KBM-7 (cell line): ENCODE data around the gene DOK6.
"Not testable (repeated sequence)": the region's sequence is repeated elsewhere in the genome, so short reads cannot be mapped to it uniquely, and the experiment has no call there.

Experiments
- DNase-seq: peaks from one replicate; pipeline ENCODE4 v3.0.0-alpha.2; 2015
- in situ Hi-C: fragments of 300-500 bp; cut with MboI; formaldehyde crosslinking; loops from 2 replicates; pipeline ENCODE4 v1.14.3; 2020; ENCODE audit warnings: low sequenced_read_pairs, low pct_unique_long_range_greater_than_20kb, mixed read lengths

DOK6 gene

DNA sequence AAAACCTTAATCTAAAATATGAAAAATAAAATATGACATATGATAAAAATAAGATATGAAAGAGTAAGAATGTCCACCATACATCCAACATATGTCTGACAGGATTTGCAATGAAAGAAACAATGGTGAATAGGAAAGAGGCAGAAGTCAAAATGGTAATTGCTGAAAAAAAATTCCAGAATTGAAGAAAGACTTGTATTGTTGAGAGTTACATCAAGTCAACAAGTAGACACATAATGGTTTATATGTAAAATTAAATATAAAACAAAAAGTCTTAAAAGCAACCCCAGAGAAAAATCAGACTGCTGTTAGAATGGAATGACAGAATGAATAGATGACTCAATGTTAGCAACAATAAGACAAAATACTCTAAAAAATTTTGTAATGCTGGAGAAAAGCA lies 255.1 kb downstream of the DOK6 start:
- in situ Hi-C loops = no loop called here
- no peak for DNase-seq

DNA sequence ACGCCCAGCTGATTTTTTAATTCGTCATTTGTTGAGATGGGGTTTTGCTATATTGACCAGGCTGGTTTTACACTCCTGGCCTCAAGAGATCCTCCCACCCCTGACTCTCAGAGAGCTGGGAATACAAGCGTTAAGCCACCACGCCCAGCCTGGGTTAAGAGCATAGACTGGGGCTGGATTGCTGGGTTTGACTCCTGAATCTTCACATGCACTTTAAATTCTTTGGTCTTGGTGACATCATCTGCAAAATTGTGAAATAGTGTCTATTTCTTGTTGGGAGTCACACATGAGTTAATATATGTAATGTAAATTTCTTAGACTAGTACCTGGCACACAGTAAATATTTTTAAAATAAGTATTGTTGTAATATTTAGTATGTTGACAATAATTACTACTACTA lies 257.4 kb downstream of the DOK6 start:
- no peak for DNase-seq
- in situ Hi-C loops = no loop called here

DNA sequence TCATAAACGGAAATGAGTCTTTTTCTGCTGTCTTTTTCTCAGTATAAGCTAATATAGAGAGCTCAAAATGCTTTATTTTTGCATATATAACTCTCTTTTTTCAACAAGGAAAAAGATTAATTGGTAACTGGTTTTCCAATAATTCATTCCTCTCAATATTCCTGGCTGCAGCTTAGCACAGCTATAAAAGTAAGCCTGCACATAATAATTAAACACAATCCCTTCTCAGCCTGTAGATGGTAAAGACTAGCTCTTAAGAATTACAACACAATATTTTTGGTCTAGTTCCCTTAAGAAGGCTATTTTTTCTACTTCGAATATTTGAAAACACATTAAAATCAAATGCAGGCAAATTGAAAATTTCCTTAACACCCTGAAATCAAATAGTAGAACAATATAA lies 258.0 kb downstream of the DOK6 start:
- in situ Hi-C loops = no loop called here
- DNase-seq = no peak

DNA sequence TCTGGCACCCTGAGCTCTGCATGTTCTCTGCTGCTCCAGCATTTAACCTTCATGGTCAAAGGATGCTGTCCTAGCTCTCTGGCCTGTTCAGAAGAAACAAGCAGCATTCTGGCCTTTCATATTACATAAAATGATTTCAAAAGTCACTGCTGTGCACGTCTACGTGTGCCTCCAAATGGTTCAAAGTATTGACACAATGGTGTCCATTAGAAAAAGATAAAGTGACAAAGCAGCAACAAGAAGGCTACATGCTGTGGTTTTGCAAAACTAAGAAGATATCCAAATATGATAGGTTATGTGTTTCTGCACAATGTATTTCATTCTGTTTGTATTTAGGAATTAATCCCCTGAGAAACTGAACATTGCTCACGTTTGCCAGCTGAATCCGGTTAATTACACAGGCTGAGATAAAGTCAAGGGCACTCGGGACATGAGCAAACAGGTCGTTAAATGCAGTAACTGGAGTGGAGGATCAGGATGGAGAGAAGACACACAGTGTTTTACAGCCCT lies 258.5 kb downstream of the DOK6 start:
- in situ Hi-C loops = no loop called here
- DNase-seq = no peak

GRCh38 chr18:69662090-69662489 lies 261.4 kb downstream of the DOK6 start:
- DNase-seq, in situ Hi-C loops: not testable (repeated sequence)

GRCh38 chr18:69664399-69664798 lies 263.7 kb downstream of the DOK6 start:
- no peak for DNase-seq
- in situ Hi-C loops = no loop called here

DNA sequence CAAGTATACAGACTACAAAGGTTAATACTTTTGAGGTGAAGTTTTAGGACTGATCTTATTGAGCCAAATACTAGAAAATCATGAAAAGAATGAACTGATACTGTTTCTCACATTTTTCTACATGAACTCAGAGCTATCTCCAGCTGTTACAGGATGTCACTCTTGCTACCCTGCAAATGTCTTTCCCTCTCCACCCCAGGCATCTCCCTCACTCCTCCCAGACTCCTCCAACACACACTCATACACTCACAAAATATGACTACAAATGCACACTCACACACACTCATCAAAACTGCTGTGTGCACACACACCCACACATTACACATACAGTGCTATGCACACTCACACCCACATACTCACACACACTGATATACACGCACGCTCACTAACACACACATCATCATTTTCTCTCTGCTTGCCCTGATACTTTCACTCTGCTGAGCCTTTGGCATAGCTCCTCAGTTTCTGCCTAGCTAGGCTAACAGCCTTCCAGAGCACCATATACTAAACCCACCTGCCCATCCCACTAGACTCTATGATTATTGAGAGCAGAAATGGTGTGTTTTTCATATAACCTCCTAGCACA lies 273.7 kb downstream of the DOK6 start:
- no peak for DNase-seq
- in situ Hi-C loops = no loop called here

DNA sequence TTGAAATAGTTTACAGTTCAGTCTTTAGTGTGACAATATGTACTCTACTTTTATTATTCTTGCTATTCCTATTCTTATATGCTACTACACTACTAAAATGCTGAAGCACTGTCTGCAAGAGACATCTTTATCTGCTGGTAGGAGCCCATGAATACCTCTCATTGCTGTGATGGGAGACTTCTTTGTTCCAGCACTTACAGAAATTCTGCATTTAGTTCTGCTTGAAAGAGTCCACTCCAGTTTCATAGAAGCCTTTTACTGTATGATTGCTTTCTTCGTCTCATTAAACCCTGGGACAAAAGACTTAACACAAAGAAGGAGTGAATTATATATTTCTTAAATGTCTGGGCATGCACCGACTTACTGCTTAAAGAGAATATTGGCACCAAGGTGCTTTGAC lies 274.3 kb downstream of the DOK6 start:
- no peak for DNase-seq
- in situ Hi-C loops = no loop called here

DNA sequence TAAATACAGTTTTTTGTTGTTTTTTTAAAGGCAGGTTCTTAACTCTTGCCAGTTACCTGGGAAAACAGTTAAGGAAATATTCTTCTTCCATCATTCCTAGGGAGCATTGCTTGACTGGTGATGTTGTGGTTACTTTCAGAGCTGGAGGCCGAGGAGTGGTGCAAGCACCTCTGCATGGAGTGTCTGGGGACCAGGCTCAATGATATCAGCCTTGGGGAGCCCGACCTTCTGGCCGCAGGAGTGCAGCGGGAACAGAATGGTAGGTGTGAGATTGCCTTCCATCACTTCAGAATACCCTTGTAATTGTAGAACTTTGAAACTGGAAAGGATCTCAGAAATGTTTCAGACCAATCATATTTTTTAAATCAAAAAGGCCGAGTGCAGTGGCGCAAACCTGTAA lies 276.9 kb downstream of the DOK6 start:
- no peak for DNase-seq
- in situ Hi-C loops = no loop called here

DNA sequence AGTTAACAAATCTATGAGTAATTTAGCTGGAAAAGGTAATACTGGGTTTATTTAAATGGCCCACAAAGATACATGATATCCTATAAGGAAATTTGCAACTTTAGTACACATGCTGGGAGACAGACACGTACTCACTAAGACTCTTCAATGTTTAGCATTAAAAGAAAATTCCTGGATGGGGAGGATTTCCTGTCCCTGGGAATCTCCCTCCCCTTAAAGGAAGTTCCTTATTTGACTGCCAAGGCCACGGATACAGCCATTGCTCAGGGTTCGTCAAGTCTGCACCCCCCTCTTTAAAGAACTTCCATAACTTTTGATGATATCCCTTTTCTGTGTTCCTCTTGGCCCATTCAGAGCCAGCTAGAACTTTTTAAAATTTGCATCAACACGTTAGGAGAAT lies 279.4 kb downstream of the DOK6 start:
- no peak for DNase-seq
- in situ Hi-C loops = no loop called here

- in situ Hi-C loops = no loop called here
- DNase-seq = no peak
Measured at GRCh38 chr18:69683176-69683575, 282.5 kb downstream of the DOK6 start.

DNA sequence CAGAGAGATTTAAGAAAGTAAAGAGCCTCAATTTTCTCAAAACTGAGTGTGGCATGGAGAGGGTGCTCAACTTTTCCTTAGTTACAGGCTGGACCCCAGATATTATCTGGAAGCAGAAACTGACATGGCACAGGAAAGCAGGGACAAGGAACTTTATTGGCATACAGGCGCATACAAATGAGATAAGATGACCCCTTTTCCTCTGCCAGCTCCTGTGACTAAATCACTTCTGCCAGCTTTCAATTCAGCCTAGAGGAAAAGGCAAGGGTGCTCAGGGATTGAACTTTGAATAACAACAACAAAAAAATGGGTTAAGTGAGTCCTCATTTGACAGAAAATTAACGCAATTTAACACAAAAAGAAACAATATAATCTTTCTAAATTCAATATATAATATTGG lies 284.1 kb downstream of the DOK6 start:
- in situ Hi-C loops = no loop called here
- DNase-seq = no peak

DNA sequence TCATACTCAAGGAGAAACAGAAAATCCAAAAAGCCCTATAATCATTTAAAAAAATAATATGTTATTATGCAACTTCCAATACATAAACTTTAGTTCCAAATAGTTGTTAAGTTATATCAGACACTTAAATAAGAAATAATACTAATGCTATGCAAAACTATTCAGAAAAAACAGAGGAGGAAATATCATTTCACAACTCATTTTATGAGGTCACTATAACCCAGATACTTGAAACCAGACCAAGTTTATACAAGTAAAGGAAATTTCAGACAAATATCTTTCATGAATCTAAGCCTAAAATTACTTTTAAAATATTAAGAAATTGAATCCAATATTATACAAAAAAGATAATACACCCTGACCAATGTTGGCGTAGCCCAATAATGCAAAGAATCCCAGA lies 286.2 kb downstream of the DOK6 start:
- in situ Hi-C loops = no loop called here
- no peak for DNase-seq

GRCh38 chr18:69689121-69689759 lies 288.6 kb downstream of the DOK6 start:
- in situ Hi-C loops = no loop called here
- DNase-seq = no peak

GRCh38 chr18:69691008-69691760 lies 290.5 kb downstream of the DOK6 start:
- DNase-seq = no peak

GRCh38 chr18:69697069-69697468 lies 296.4 kb downstream of the DOK6 start:
- no peak for DNase-seq
- in situ Hi-C loops = no loop called here

More at GRCh38 chr18:69691008-69691760, 290.5 kb downstream of the DOK6 start:
- in situ Hi-C loops = no loop called here

DNA sequence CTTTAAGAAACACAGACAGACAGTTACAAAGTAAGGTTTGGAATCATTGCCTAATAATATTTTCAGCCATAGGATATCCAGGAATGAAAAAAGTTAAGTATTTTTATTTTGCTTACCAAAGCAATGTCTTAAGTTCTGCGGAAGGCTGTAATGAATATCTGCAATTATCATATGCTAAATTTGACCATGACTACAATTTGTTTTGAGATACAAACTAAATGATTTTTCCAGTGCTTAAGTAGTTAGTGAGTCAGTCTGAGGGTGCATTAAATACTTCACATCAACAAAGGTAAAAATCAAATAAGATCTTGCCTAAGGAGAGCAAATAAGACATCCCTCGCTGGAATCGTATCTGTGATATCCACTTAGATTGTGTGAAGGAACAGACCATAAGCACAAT lies 297.0 kb downstream of the DOK6 start:
- in situ Hi-C loops = no loop called here
- DNase-seq = no peak

DNA sequence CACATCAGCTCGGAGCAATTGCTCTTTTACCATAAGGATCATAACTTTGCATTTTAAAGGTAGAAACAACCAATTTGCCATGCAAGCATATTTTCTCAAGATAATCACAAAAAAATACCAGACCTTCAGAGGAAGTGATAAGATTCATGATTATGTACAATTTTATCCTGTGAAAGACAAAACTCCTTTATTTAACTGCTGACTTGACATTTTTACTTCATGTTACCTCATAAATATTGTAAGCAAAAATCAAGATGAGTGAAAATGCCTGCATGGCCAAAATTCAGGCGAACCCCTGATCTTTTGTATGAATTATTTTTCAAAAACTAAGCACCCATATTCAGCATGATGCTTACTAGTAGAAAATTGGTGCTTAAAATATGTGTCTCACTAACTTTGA lies 300.6 kb downstream of the DOK6 start:
- DNase-seq = no peak
- in situ Hi-C loops = no loop called here

DNA sequence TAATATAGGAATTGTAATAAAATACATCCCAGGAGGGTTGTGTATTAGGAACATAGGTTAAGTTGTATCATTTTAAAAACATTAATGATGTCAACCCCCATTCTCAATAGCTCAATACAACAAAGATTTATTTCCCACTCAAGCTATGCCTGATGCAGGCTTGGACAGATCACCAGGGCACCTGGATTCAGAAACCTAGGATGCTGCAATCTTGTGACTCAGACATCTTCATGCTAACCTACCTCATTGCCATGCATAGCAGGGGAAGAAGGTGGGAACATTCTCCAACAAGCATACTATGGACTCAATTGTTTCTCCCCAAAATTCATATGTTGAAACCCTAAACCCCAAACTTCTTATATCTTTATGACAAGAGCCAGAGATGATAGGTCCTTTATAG lies 302.8 kb downstream of the DOK6 start:
- DNase-seq = no peak
- in situ Hi-C loops = no loop called here

GRCh38 chr18:69705987-69706386 lies 305.3 kb downstream of the DOK6 start:
- DNase-seq = no peak
- in situ Hi-C loops = no loop called here
